Activated CD4-positive, alpha-beta T cell treated with anti-CD3 and anti-CD28 coated beads, Interleukin-2, Interleukin-4, amounts not matched to agents 100 ng/mL and 50 ng/mL, durations not matched to agents 16 hours and 8 hours (primary cell): ENCODE results near the gene GPC2.
"Not testable (repeated sequence)": the region's sequence is repeated elsewhere in the genome, so short reads cannot be mapped to it uniquely, and the experiment has no call there.

Experiments
- DNase-seq: peaks from one replicate; pipeline ENCODE4 v3.0.0-alpha.2; 2020; ENCODE audit warnings: low spot score

Gene GPC2

GRCh38 chr7:100152404-100152803, 24.8 kb downstream of the GPC2 start:
- no peak for DNase-seq

GRCh38 chr7:100148559-100149328, 28.4 kb downstream of the GPC2 start, which contains the start of gene LAMTOR4:
Gene LAMTOR4 (plus strand): TSS chr7:100148918. CDS start chr7:100148973, 55 bp downstream.
- DNase-seq: peak; percentile 100

GRCh38 chr7:100148225-100148558, 29.0 kb downstream of the GPC2 start:
- DNase-seq: no peak

GRCh38 chr7:100147278-100147677, 29.9 kb downstream of the GPC2 start:
- no peak for DNase-seq

- DNase-seq: not testable (repeated sequence)
Measured at GRCh38 chr7:100146350-100146749, 30.8 kb downstream of the GPC2 start.

- no peak for DNase-seq
Measured at GRCh38 chr7:100142461-100142860, 34.7 kb downstream of the GPC2 start.

GRCh38 chr7:100141555-100141949, 35.6 kb downstream of the GPC2 start:
- no peak for DNase-seq

- no peak for DNase-seq
Measured at GRCh38 chr7:100137851-100138760, 39.1 kb downstream of the GPC2 start.

GRCh38 chr7:100132697-100133151, 44.5 kb downstream of the GPC2 start:
- peak; percentile 71 for DNase-seq

GRCh38 chr7:100132126-100132525, 45.1 kb downstream of the GPC2 start:
- no peak for DNase-seq

GRCh38 chr7:100130608-100131453, 46.4 kb downstream of the GPC2 start:
- peak; percentile 82 for DNase-seq

GRCh38 chr7:100130220-100130607, 47.0 kb downstream of the GPC2 start:
- not testable (repeated sequence) for DNase-seq

- DNase-seq: no peak
Measured at GRCh38 chr7:100128637-100128963, 48.6 kb downstream of the GPC2 start.

GRCh38 chr7:100127866-100128636, 49.1 kb downstream of the GPC2 start:
- DNase-seq: no peak

GRCh38 chr7:100126931-100127865, 50.0 kb downstream of the GPC2 start, which contains the start of gene MBLAC1:
Gene MBLAC1 (plus strand): TSS chr7:100126967. CDS start chr7:100127396, 429 bp downstream.
- DNase-seq: peak; percentile 93

GRCh38 chr7:100126239-100126930, 50.8 kb downstream of the GPC2 start:
- no peak for DNase-seq

GRCh38 chr7:100124301-100125230, 52.6 kb downstream of the GPC2 start:
- no peak for DNase-seq

- no peak for DNase-seq
Measured at GRCh38 chr7:100122568-100122967, 54.6 kb downstream of the GPC2 start.
